ENCODE data around the gene NTRK2.

NTRK2 gene

GRCh38 chr9:84993105-84993504 lies 323.6 kb downstream of the NTRK2 start:
- no peak for DNase-seq

GRCh38 chr9:84996029-84996428 lies 326.5 kb downstream of the NTRK2 start:
- DNase-seq = no peak

GRCh38 chr9:84996716-84997115 lies 327.2 kb downstream of the NTRK2 start:
- DNase-seq = no peak

- DNase-seq = no peak
These were observed 327.9 kb downstream of the NTRK2 start for GRCh38 chr9:84997472-84997871.

GRCh38 chr9:84998639-84999038 lies 329.1 kb downstream of the NTRK2 start:
- DNase-seq = no peak

GRCh38 chr9:84999788-85000187 lies 330.3 kb downstream of the NTRK2 start:
- no peak for DNase-seq

- no peak for DNase-seq
These were observed 332.4 kb downstream of the NTRK2 start for GRCh38 chr9:85001925-85002324.

- no peak for DNase-seq
These were observed 335.4 kb downstream of the NTRK2 start for GRCh38 chr9:85004818-85005413.

- no peak for DNase-seq
These were observed 338.2 kb downstream of the NTRK2 start for GRCh38 chr9:85007748-85008147.

- no peak for DNase-seq
These were observed 338.7 kb downstream of the NTRK2 start for GRCh38 chr9:85008215-85008614.

- DNase-seq = no peak
These were observed 339.7 kb downstream of the NTRK2 start for GRCh38 chr9:85009251-85009650.

- DNase-seq = no peak
These were observed 344.2 kb downstream of the NTRK2 start for GRCh38 chr9:85013703-85014102.

GRCh38 chr9:85014292-85014691 lies 344.8 kb downstream of the NTRK2 start:
- DNase-seq = no peak

GRCh38 chr9:85016384-85017006 lies 347.0 kb downstream of the NTRK2 start:
- DNase-seq = no peak

GRCh38 chr9:85020791-85021190 lies 351.3 kb downstream of the NTRK2 start:
- no peak for DNase-seq

- DNase-seq = no peak
These were observed 352.2 kb downstream of the NTRK2 start for GRCh38 chr9:85021686-85022085.

GRCh38 chr9:85024374-85024773 lies 354.8 kb downstream of the NTRK2 start:
- no peak for DNase-seq

- no peak for DNase-seq
These were observed 356.1 kb downstream of the NTRK2 start for GRCh38 chr9:85025638-85026037.

GRCh38 chr9:85027870-85028269 lies 358.3 kb downstream of the NTRK2 start:
- no peak for DNase-seq

- no peak for DNase-seq
These were observed 360.8 kb downstream of the NTRK2 start for GRCh38 chr9:85030316-85030715.

GRCh38 chr9:85036496-85036895 lies 367.0 kb downstream of the NTRK2 start:
- no peak for DNase-seq

- DNase-seq = no peak
These were observed 368.5 kb downstream of the NTRK2 start for GRCh38 chr9:85038061-85038460.

- DNase-seq = no peak
These were observed 369.5 kb downstream of the NTRK2 start for GRCh38 chr9:85038824-85039608.

- no peak for DNase-seq
These were observed 370.6 kb downstream of the NTRK2 start for GRCh38 chr9:85040146-85040545.

All from NCI-H2171 (cell line).